SK-N-SH (cell line): ENCODE results near the gene C19orf44. TPM values are rescaled to one million over a fixed set of nuclear protein-coding genes. Genes with fewer than 3 reads are reported as not detected.

Experiments
- CTCF ChIA-PET: fragments of 300-600, 350-600 bp; formaldehyde crosslinking; extraction: SDS; loops from one replicate; lab custom pipeline; 2021; lab: Yijun Ruan, JAX
- POLR2A ChIA-PET: fragments of 350-600 bp; sonication (Branson Sonifier 250); formaldehyde crosslinking; extraction: SDS; loops from one replicate; lab custom pipeline; 2020; ENCODE audit warnings: antibody characterized with exemption, inconsistent platforms; lab: Yijun Ruan, JAX
- DNase-seq: peaks from one replicate; pipeline ENCODE4 v3.0.0; 2012
- H2AFZ ChIP-seq: fragments of 200-600 bp; sonication (generic); 2 replicates; pipeline ENCODE4 v1.8.1; 2016; ENCODE audit warnings: antibody characterized with exemption, mild to moderate bottlenecking, low read depth
- H3F3A ChIP-seq: fragments of 200-600 bp; sonication (generic); replicated peaks from 2 replicates; pipeline ENCODE3; 2016; ENCODE audit warnings: antibody characterized with exemption, mild to moderate bottlenecking; ENCODE audit not compliant: insufficient read depth
- H3K27ac ChIP-seq, 2 experiments: fragments of 200-500 bp in 1 of 2; fragments of 200-600 bp in 1 of 2; sonication (Bioruptor generic) in 1 of 2; sonication (generic), shearing (Covaris generic) in 1 of 2; 2 replicates each; pipeline versions ENCODE4 v1.5.1 to v1.6.1; 2014 to 2016; ENCODE audit warnings: low read depth in 2 of 2, inconsistent platforms in 1 of 2, low read length in 1 of 2, mild to moderate bottlenecking in 1 of 2, mixed read lengths in 1 of 2
- H3K27me3 ChIP-seq: fragments of 200-600 bp; sonication (generic), shearing (Covaris generic); 2 replicates; pipeline ENCODE4 v1.6.1; 2016; ENCODE audit warnings: mixed run types; ENCODE audit not compliant: insufficient read depth
- H3K36me3 ChIP-seq, 2 experiments: fragments of 200-500 bp in 1 of 2; fragments of 200-600 bp in 1 of 2; sonication (Bioruptor generic) in 1 of 2; sonication (generic) in 1 of 2; replicated peaks in 1 of 2; 2 replicates each; pipeline versions ENCODE3 to v1.5.1; 2014 to 2016; ENCODE audit warnings: low read length in 1 of 2, mild to moderate bottlenecking in 1 of 2; ENCODE audit not compliant: insufficient read depth in 2 of 2, control insufficient read depth in 1 of 2
- H3K4me1 ChIP-seq, 2 experiments: fragments of 200-500 bp in 1 of 2; fragments of 200-600 bp in 1 of 2; sonication (Bioruptor generic) in 1 of 2; sonication (generic), shearing (Covaris generic) in 1 of 2; 2 replicates each; pipeline versions ENCODE4 v1.5.1 to v1.6.1; 2014 to 2016; ENCODE audit warnings: low read depth in 1 of 2, low read length in 1 of 2, mixed run types in 1 of 2; ENCODE audit not compliant: insufficient read depth in 2 of 2, control insufficient read depth in 1 of 2
- H3K4me2 ChIP-seq: fragments of 200-600 bp; sonication (generic), shearing (Covaris generic); 2 replicates; pipeline ENCODE4 v1.6.1; 2017; ENCODE audit warnings: mixed run types
- H3K4me3 ChIP-seq, 2 experiments: fragments of 200-500 bp in 1 of 2; fragments of 200-600 bp in 1 of 2; sonication (Bioruptor generic) in 1 of 2; sonication (generic), shearing (Covaris generic) in 1 of 2; 2 replicates each; pipeline versions ENCODE4 v1.5.1 to v1.8.1; 2014 to 2016; ENCODE audit warnings: low read depth in 2 of 2, inconsistent platforms in 1 of 2, low read length in 1 of 2, mild to moderate bottlenecking in 1 of 2, mixed read lengths in 1 of 2, moderate library complexity in 1 of 2
- H3K79me2 ChIP-seq: fragments of 200-600 bp; sonication (generic); 2 replicates; pipeline ENCODE4 v1.8.1; 2017; ENCODE audit warnings: mild to moderate bottlenecking; ENCODE audit not compliant: insufficient read depth
- H3K9ac ChIP-seq: fragments of 200-600 bp; sonication (generic); 2 replicates; pipeline ENCODE4 v1.6.1; 2017; ENCODE audit warnings: mixed run types
- H3K9me2 ChIP-seq: fragments of 200-600 bp; sonication (generic); 2 replicates; pipeline ENCODE4 v1.6.1; 2017; ENCODE audit warnings: mixed run types
- H3K9me3 ChIP-seq: fragments of 200-600 bp; sonication (generic); 2 replicates; pipeline ENCODE4 v1.6.1; 2017; ENCODE audit warnings: mixed run types, mild to moderate bottlenecking, moderate library complexity
- H4K20me1 ChIP-seq: fragments of 200-600 bp; sonication (generic); 2 replicates; pipeline ENCODE4 v1.6.1; 2017; ENCODE audit warnings: mild to moderate bottlenecking, mixed run types; ENCODE audit not compliant: insufficient read depth
- CHD2 ChIP-seq: fragments of 150-350 bp; IDR thresholded peaks from 2 replicates; pipeline ENCODE4 v1.6.1; 2018; ENCODE audit warnings: low read length; ENCODE audit not compliant: partially characterized antibody
- ELF1 ChIP-seq: IDR thresholded peaks from 2 replicates; pipeline ENCODE4 v1.4.0; 2012
- EP300 ChIP-seq, 2 experiments: IDR thresholded peaks; 2 replicates each; pipeline versions ENCODE4 v1.4.0 to v1.6.1; 2012; ENCODE audit warnings: borderline replicate concordance in 1 of 2, low read depth in 1 of 2, low read length in 1 of 2
- FOSL2 ChIP-seq: IDR thresholded peaks from 2 replicates; pipeline ENCODE4 v1.4.0; 2012; ENCODE audit warnings: low read depth, mild to moderate bottlenecking, moderate library complexity, borderline replicate concordance
- FOXM1 ChIP-seq: IDR thresholded peaks from 2 replicates; pipeline ENCODE4 v1.4.0; 2012; ENCODE audit warnings: low read depth, mild to moderate bottlenecking
- GABPA ChIP-seq: IDR thresholded peaks from 2 replicates; pipeline ENCODE4 v1.4.0; 2012; ENCODE audit warnings: low read depth, mild to moderate bottlenecking
- IRF3 ChIP-seq: fragments of 150-350 bp; IDR thresholded peaks from 2 replicates; pipeline ENCODE4 v1.6.1; 2016; ENCODE audit warnings: mild to moderate bottlenecking, low read depth, low read length
- JUND ChIP-seq: IDR thresholded peaks from 2 replicates; pipeline ENCODE4 v1.4.0; 2012
- MEF2A ChIP-seq: IDR thresholded peaks from 2 replicates; pipeline ENCODE4 v1.4.0; 2012; ENCODE audit warnings: low read depth, borderline replicate concordance
- NFIC ChIP-seq: IDR thresholded peaks from 2 replicates; pipeline ENCODE4 v1.4.0; 2012; ENCODE audit warnings: borderline replicate concordance
- PBX3 ChIP-seq: IDR thresholded peaks from 2 replicates; pipeline ENCODE4; 2012
- POLR2AphosphoS5 ChIP-seq: IDR thresholded peaks from 2 replicates; pipeline ENCODE4 v1.6.1; 2012; ENCODE audit warnings: low read depth, low read length
- RAD21 ChIP-seq: IDR thresholded peaks from 2 replicates; pipeline ENCODE4 v1.6.1; 2012; ENCODE audit warnings: mild to moderate bottlenecking, low read length
- RXRA ChIP-seq: IDR thresholded peaks from 2 replicates; pipeline ENCODE4 v1.4.0; 2012; ENCODE audit warnings: low read depth, mild to moderate bottlenecking, borderline replicate concordance
- SMC3 ChIP-seq: IDR thresholded peaks from 2 replicates; pipeline ENCODE4 v1.6.1; 2012; ENCODE audit warnings: low read depth, low read length, improper control_type of control experiment
- TAF1 ChIP-seq: IDR thresholded peaks from 2 replicates; pipeline ENCODE4 v1.6.1; 2012; ENCODE audit warnings: low read depth, mild to moderate bottlenecking, low read length, moderate library complexity, borderline replicate concordance
- TCF12 ChIP-seq: IDR thresholded peaks from 2 replicates; pipeline ENCODE4 v1.4.0; 2012
- TEAD4 ChIP-seq: IDR thresholded peaks from 2 replicates; pipeline ENCODE4 v1.4.0; 2012; ENCODE audit warnings: mild to moderate bottlenecking, borderline replicate concordance; ENCODE audit not compliant: insufficient read depth
- USF2 ChIP-seq: fragments of 150-350 bp; IDR thresholded peaks from 2 replicates; pipeline ENCODE4 v1.6.1; 2017; ENCODE audit warnings: antibody characterized with exemption, low read length, low read depth, borderline replicate concordance
- ZBTB33 ChIP-seq: IDR thresholded peaks from 2 replicates; pipeline ENCODE4 v1.4.0; 2012; ENCODE audit warnings: low read depth, borderline replicate concordance
- WGBS: methylation state at CpG from one replicate; pipeline ENCODE4 v1.1.6; 2017; ENCODE audit warnings: low lambda C conversion rate; 5-methylcytosine and 5-hydroxymethylcytosine counted together
- polyA plus RNA-seq, 3 experiments: library from polyadenylated mRNA; depleted of rRNA; stranded (reverse); fragments of >200 nt; gene quantifications; 2 replicates each; pipeline ENCODE4 v1.2.3, GENCODE V29; 2012

Gene C19orf44
- polyA plus RNA-seq, 1 of the 3 experiments (the other 2 are of a cell fraction), result 6.0 TPM

- Histone ChIP-seq H3K9me2 (no peaks in the 10 kb centered on the region), H3K36me3 (peaks cover 17 to 20% of the 10 kb centered on the region in 2 experiments), H3K9ac (peak overlapping the region; percentile 95), H4K20me1 (peaks cover 56% of the 10 kb centered on the region), H3K27me3 (no peaks in the 10 kb centered on the region), H3K4me1 (peaks cover 14 to 15% of the 10 kb centered on the region in 2 experiments; a peak in 2 of 4 replicates), H3K9me3 (no peaks in the 10 kb centered on the region), H2AFZ (no peak overlapping the region), H3K79me2 (peaks cover 92% of the 10 kb centered on the region), H3F3A (peaks cover 8% of the 10 kb centered on the region), H3K4me3 (peak overlapping the region; percentile 75 to 99), H3K27ac (peak overlapping the region in 1 of 2 experiments; percentile 88; a peak in 1 of 4 replicates), H3K4me2 (peak overlapping the region; percentile 98)
- no peak for DNase-seq
- no peak for TF ChIP-seq MEF2A
- TF ChIP-seq TEAD4, result no peak
- TF ChIP-seq POLR2AphosphoS5, result no peak
- no peak for TF ChIP-seq CHD2
- TF ChIP-seq PBX3, result no peak
- no peak for TF ChIP-seq GABPA
- no peak for TF ChIP-seq RAD21
- no peak for TF ChIP-seq TAF1
- TF ChIP-seq USF2, result no peak
- TF ChIP-seq ELF1, result no peak
- TF ChIP-seq NFIC, result no peak
- TF ChIP-seq EP300 (IDR thresholded peaks at IDR 0.05; ENCODE audit: borderline replicate concordance in 1 of 2, low read depth in 1 of 2, low read length in 1 of 2), result no peak
- no peak for TF ChIP-seq JUND
- no peak for TF ChIP-seq RXRA
- no peak for TF ChIP-seq FOSL2
- no peak for TF ChIP-seq TCF12
- TF ChIP-seq SMC3, result no peak
- no peak for TF ChIP-seq FOXM1
- TF ChIP-seq ZBTB33, result no peak
- no peak for TF ChIP-seq IRF3
- POLR2A ChIA-PET, result no interaction called here
- WGBS, result 57% methylated on average over 12 of the region's 12 CpGs
- CTCF ChIA-PET, result no interaction called here
Observed at GRCh38 chr19:16540948-16541347, 44.8 kb downstream of the C19orf44 start.
